NCI-H2029 (cell line): Measurements from ENCODE around the gene PPM1H.
"Not testable (repeated sequence)": the region's sequence is repeated elsewhere in the genome, so short reads cannot be mapped to it uniquely, and the experiment has no call there.

Source experiments
- DNase-seq: peaks from one replicate; lab custom pipeline; 2025; lab: John Stamatoyannopoulos, UW

PPM1H gene

GRCh38 chr12:62943779-62944395 lies 8.9 kb upstream of the PPM1H start:
- DNase-seq: no peak

DNA sequence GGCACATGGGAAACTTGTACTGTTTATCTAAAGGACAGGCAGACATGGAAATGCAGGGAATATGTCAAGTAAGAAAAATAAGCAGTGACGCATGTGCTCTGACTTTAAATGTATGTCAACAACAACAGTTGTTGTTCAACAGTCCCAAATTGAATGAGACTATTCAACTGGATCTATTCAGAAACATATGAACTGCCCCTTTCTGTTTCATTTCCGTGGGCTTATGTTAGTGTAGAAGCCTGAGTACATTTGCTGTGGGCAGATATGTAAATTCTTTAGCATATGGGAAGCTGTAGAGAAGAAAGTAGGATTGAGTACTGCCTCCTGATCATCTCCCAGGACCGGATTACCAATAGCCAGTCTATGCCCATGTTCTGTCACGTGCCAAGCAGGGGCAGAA lies 7.4 kb upstream of the PPM1H start:
- not testable (repeated sequence) for DNase-seq

DNA sequence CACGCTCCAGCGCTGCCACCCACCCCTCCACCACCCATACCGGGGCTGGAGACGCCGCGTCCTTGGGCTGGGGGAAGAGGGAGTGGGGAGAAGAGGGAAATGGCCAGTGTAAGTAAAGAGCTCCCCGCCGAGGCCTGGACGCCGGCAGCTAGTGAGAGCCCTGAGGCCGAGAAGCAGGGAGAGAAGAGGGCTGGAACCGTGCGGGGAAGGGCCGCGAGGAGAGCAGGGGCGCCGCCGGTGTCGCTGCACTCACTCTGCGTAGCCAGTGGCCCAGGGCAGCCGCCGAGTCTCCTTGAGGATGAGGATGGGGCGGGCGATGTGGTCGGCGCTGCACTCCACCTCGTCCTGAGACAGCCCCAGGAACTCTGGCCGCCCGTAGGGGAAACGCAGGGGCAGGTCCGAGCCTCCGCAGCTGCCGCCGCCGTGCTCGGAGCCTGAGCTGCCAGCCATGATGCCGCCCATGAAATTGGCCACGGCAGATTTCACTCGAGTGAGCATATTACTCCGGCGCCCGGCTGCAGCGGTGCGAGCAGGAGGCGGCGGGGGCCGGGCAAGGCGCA lies 631 bp downstream of the PPM1H start:
- DNase-seq: no peak

DNA sequence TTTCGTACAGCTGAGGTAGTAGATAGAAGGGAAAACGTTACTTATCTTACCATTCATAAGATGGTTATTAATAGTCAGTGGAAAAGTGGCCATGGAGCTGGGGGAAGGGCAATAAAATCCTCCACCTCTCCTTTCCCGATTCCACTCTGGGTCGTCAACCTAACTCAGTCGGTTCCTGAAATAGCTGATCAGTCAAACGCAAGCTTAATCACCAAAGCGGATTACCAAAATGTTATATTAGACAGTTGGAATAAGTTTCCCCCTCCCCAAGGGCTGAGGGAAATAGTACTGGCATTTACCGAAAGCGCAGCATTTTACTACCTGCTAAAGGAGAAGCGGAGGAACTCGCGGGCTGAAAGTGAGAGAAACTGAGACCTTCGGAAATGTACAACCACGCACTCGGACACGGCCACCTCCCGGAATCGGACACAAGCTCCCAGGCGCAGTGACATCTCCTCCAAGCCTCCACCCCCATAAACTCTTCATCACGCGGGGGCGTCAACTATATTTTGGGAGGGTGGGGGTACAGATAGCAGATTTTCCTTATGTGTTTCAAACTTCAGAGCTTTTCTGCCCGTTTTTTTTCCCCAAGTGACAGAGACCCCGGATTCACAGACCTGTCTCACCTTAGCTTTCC lies 1.2 kb downstream of the PPM1H start:
- no peak for DNase-seq

DNA sequence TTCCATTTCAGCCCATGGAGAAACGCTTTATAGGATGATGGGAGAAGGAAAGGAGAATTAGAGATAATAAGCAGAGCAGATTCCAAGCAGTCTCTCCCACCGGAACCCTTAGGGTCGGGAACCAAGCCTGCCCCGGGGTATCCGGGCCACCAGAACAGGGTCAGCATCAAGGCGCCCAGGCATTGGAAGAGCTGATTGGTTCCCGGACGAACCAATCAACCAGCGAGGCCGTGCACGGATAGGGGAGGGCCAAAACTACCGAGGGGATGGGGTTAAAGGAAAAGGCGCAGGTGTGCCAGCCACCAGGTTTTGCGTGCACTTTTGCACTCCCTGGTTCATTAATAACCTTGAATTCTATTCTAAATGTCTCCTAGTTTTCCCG lies 1.7 kb downstream of the PPM1H start:
- DNase-seq: peak; percentile 79

- DNase-seq: no peak
Observed at GRCh38 chr12:62931477-62931876, 3.5 kb downstream of the PPM1H start.

DNA sequence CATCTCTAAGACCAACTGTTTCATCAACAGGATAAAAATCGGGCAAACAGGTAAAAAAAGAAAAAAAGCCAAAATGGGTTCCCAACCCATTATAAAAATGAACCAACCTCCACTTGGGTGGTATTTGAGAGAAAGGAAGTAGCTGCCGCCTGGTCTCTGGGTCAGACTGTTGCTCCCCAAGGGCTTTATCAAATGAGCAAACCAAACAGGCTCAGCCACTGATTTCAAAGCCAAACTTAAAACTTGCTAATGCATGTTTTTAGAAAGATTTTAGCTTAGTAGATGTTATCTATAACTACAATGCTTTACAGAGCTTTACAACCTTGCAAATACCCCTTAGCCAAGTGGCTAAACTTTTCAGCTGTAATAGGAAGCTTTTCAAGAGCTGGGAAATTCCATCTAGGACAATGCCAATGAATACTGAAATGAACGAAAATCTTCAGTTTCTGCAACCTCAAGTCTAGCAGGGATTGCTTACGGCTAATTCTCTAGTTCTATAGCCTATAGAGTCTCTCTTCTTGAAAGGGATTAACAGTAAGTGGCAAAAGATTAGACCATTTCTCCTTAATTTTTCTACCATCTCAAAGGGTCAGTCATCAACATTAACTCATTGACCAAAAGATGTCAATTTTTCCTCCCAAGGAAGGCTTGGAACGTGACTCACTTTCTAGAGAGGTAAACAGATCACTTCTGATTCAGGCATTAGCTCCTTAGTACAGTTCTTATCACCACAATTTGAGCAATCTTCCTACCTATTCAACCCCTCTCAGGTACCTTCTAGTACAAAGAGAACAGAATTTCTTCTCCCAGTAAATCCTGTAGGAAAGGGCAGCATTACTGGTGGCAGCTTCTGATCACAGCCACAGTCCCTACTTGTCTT lies 4.2 kb downstream of the PPM1H start:
- DNase-seq: no peak

DNA sequence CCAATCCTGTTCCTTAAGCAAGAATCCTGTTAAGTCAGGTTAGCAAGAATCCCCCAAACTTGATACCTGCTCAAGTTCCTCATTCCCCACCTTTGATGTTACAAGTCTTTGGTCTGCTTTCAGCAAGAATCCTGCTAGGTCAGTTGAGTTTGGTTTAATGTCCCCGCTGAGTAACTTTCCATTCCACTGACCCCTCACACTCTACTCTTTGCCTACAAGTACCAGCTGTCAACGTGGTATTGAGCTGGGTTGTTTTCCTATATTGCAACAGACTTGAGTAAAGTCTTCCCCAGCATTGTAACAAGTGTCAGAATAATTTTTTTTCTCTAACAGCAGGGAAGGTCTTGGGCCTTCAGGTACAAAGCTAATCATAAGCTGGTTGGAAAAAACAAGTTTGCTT lies 6.3 kb downstream of the PPM1H start:
- no peak for DNase-seq

DNA sequence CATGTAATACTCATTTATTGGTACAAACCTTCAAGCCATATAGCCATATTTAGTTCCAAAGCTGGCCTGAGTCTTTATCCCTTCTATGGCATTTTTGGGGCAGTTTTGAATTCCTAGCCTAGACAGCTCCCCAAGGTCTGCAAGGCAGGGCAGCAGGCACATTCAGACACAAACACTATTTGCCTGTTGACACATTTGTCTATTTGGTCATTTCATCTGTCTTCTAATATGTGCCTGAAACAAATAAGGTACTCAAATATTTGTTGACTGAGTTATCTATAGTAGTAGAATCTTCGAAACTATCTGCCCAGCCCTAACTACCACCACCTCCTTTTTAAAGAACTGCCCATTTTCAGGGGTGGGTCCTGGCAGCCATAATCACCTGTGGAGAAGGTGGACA lies 9.3 kb downstream of the PPM1H start:
- DNase-seq: no peak

DNA sequence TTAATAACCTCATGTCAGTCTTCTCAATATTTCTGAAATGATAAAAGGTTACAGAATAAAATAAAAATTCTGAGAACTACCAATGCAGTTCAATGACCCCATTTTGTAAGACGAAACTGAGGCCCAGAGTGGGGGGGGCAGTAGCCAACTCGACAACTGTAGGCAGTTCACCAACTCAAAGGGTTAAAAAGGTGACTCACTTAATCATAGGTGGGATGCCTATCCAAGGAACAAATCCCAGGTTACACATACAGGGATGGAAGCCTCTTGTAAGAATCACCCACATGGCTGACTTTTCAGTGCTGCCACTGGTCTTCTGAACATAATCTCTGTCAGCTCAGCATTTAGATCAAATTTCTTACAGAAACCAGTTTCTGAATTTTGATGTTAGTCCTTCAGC lies 10.9 kb downstream of the PPM1H start:
- DNase-seq: no peak

- no peak for DNase-seq
Observed at GRCh38 chr12:62922539-62922938, 12.4 kb downstream of the PPM1H start.

DNA sequence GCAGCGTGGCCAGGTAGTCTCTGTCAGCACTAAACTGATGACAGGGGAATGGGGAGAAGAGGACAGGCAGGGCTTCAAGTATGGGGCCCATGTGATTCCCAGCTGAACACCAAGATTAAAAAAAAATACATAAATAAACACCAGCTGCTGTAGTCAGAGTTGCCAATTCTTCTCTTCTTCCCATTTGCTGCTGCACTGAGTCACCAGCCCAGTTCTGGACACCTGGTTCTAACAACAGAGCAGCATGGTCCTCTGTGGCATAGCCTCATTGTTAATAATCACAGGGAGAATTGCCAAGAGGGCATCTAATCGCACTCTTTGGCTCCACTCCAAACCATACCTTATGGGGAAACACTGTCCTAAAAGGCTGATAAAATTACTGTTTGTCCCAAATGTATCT lies 15.1 kb downstream of the PPM1H start:
- DNase-seq: peak; percentile 85

DNA sequence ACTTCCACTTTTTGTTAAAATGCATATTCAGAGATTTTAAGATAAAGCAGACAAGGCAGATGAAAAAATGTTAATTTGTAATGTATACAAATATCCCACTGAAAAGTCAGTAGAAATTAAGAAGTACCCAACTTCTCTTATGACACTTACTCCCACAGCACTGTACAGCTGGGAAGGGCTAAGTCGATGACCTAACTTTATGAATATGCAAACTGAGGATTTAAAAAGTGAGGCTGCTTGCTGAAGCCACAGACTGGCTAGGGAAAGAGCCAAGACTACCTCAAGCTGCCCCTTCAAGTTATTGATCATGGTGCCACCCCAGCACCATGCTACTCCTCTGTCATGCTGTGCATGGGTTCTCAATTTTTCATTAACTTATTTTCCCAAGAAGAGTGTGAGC lies 17.0 kb downstream of the PPM1H start:
- no peak for DNase-seq

DNA sequence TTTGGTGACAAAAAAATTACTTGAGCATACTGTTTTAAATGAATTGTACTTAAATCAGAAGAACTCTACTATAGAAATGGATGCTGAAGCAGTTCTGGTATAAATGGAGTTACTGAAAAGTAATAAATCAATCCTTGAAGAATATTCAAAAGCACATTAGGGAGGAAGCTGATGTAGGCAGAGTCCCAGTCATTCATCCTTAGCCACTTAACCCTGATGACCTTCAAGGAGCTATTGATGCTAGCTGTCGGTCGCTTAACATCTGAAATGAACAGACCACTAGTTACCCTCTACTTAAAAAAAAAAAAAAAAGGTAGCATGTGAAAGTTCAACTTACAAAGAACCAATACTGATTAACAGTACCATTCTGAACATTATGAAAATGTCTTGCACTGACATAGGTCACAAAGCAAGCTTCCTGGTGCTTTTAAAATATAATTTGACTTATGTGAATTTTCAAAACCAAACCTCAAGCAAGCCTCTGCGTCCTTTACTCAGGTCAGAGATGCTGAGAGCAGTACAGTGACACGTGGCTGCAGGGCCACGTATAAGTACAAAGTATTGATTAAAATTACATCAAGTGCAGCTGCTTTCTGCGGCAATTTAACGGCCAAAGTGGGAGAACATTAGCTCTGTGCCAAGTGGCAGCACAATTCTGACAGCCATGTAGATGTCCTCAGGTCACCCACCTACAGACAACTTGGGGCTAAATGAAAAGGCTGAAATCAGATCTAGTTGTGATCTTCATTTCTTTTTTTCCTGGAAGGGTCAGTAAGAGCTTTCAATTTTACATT lies 18.1 kb downstream of the PPM1H start:
- DNase-seq: no peak

DNA sequence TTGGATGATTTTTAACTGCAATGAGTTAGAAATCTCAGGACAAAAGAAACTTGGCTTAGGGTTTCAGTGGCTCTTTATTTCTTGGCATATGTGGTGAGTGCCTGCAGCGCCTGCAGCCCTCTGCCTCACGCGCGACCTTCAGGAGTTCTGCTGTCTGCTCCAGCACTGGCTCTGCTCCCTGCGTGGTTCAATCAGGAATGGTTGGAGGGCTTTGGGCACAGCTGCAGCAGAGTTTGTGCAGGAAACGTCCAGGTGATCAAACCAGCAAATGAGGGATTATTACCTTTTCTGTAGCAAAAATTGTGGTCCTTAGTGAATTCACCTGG lies 19.8 kb downstream of the PPM1H start:
- DNase-seq: no peak

DNA sequence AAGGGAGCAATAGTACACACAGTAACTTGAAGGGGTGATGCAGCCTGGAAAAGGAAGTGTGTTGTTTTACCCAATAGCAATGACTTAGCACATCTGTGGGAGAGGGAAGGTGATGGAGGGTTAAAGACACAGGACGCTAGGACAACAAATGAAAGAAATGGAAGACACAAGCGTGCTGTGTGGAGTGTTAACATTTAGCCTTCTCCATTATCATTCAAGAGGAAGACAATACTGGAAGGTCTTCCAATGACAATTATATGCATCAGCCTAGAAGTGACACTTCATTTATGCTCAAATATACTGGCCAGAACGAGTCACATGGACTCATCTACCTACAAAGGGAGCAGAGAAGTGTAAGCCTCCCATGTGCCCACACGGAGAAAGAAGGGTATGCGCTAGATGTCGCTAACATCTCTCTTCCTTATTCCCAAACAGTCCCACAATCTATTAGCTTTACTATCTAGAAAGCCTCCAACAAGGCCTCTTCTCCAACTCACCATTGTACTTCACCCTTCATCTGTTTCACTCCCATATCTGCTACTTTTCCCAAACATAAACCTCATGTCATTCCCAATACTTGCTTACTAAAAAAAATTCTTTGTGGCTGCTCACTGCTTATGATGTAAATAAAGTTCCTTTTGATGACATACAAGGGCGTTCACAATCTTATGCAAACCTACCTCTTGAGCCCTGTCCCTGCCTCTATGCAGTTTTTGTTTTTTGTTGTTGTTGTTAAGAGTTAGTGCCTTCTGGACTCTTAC lies 20.3 kb downstream of the PPM1H start:
- DNase-seq: no peak

DNA sequence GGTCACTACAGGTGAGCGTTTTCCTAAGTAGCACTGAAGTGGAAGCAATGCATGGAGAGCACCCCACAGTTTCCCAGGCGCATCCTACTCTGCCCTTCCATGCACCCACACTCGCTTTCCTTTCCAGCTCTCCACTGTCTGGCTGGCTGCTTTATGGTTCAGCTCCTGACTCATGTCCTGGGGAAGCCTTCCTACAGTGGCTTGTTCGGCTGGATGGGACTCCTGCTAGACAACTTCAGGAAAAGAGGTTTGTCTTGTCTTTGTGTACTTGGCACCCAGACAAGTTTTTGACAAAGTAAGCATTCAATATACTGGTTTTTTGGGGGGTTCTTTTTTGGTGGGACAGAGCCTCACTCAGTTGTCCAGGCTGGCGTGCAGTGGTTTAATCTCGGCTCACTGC lies 21.6 kb downstream of the PPM1H start:
- DNase-seq: no peak

- no peak for DNase-seq
Observed at GRCh38 chr12:62912644-62913043, 22.3 kb downstream of the PPM1H start.

GRCh38 chr12:62911286-62911685 lies 23.7 kb downstream of the PPM1H start:
- no peak for DNase-seq

DNA sequence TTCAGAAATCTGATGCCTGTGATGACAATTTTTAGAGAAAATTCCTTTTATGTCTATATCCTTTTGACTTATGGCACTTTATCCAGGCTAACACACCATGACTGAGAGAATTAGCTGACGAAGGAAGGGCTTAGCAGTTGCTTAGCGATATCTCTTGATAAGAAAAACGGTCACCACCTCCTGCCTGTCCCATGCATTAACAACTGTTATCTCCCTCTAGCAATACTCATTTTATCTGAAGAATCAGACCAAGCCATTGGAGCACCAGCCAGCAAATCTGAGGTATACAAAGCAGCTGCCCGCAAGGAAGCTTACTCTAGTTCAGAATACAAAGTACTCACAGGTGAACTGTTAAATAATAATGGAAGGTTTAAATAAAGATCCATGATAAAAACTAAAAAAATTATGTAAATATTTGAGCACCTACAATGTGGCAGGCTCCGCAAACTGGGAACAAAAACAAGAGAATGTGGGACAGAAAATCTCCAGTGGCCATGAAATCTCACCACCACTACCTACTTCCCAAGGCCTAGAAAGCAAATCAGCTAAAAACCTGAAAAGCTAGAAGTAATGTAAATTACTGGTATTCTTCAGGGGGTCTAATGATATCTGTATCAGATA lies 24.3 kb downstream of the PPM1H start:
- DNase-seq: no peak

DNA sequence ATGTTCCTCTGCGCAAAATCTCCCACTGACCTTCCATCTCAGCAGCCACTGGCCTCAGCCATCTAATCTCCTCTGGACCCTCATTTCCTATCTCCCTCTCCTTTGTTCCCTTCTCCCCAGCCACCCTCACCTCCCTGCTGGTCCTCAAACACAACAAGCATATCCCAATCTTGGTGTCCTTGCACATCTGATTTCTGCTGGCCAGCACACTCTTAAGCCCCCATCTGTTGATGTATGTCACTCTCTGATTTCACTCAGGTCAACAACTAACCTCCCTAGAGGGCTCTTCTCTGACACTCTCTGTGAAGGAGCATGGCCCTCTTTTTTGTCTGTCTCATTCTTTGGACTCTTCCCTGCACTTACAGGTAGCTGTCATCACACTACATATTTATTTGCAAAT lies 25.6 kb downstream of the PPM1H start:
- DNase-seq: no peak
